HepG2 (cell line): ENCODE results near the gene ZBTB32. TPM values are rescaled to one million over a fixed set of nuclear protein-coding genes. Genes with fewer than 3 reads are reported as not detected.

Source experiments
- ARID2 ChIP-seq: sonication (generic); formaldehyde crosslinking; IDR thresholded peaks from 2 replicates; pipeline ENCODE4 v1.8.1; 2022; ENCODE audit warnings: mild to moderate bottlenecking, missing genetic modification reagents, borderline replicate concordance
- ARNT2 ChIP-seq: sonication (generic); formaldehyde crosslinking; IDR thresholded peaks from 2 replicates; pipeline ENCODE4 v1.8.0; 2022; ENCODE audit warnings: mild to moderate bottlenecking, low read depth, missing genetic modification reagents, moderate library complexity
- ASH2L ChIP-seq: fragments of 300-600, 200-600 bp; sonication (generic); IDR thresholded peaks from 2 replicates; pipeline ENCODE4 v1.7.0; 2017; ENCODE audit warnings: low read depth, mild to moderate bottlenecking, moderate library complexity, mixed read lengths, low read length; ENCODE audit not compliant: insufficient read length
- HIVEP1 ChIP-seq: sonication (generic); formaldehyde crosslinking; IDR thresholded peaks from 2 replicates; pipeline ENCODE4 v1.4.0; 2020; ENCODE audit warnings: mild to moderate bottlenecking, missing genetic modification reagents
- LBX2 ChIP-seq: sonication (generic); formaldehyde crosslinking; IDR thresholded peaks from 2 replicates; pipeline ENCODE4 v1.5.0; 2020; ENCODE audit warnings: missing genetic modification reagents, mild to moderate bottlenecking, borderline replicate concordance
- MAFG ChIP-seq: sonication (generic); formaldehyde crosslinking; IDR thresholded peaks from 2 replicates; pipeline ENCODE4 v1.5.1; 2020; ENCODE audit warnings: mild to moderate bottlenecking, missing genetic modification reagents
- SKI ChIP-seq: fragments of 450-650 bp; IDR thresholded peaks from one replicate; pipeline ENCODE4 v1.6.1; 2018; ENCODE audit warnings: mild to moderate bottlenecking; ENCODE audit not compliant: partially characterized antibody
- SNAPC5 ChIP-seq: sonication (generic); formaldehyde crosslinking; IDR thresholded peaks from 2 replicates; pipeline ENCODE4 v1.8.1; 2023; ENCODE audit warnings: mild to moderate bottlenecking, missing genetic modification reagents, borderline replicate concordance
- YY1 ChIP-seq: IDR thresholded peaks from 2 replicates; pipeline ENCODE4 v1.6.1; 2011; ENCODE audit warnings: low read length, low read depth, moderate library complexity, mild to moderate bottlenecking; ENCODE audit not compliant: insufficient read depth, insufficient replicate concordance
- ZFP62 ChIP-seq: sonication (generic); formaldehyde crosslinking; IDR thresholded peaks from 2 replicates; pipeline ENCODE4 v1.4.0; 2020; ENCODE audit warnings: missing genetic modification reagents
- ZKSCAN5 ChIP-seq: sonication (generic); formaldehyde crosslinking; IDR thresholded peaks from 2 replicates; pipeline ENCODE4 v1.5.1; 2020; ENCODE audit warnings: mild to moderate bottlenecking, missing genetic modification reagents
- ZNF142 ChIP-seq: sonication (generic); formaldehyde crosslinking; IDR thresholded peaks from 2 replicates; pipeline ENCODE4 v1.4.0; 2020; ENCODE audit warnings: missing genetic modification reagents
- ZNF281 ChIP-seq: sonication (generic); formaldehyde crosslinking; IDR thresholded peaks from 2 replicates; pipeline ENCODE4 v1.4.0; 2020; ENCODE audit warnings: missing genetic modification reagents, borderline replicate concordance
- ZNF367 ChIP-seq: sonication (generic); formaldehyde crosslinking; IDR thresholded peaks from 2 replicates; pipeline ENCODE4 v1.4.0; 2020; ENCODE audit warnings: missing genetic modification reagents, borderline replicate concordance
- ZNF432 ChIP-seq: sonication (generic); formaldehyde crosslinking; IDR thresholded peaks from 2 replicates; pipeline ENCODE4 v1.5.0; 2020; ENCODE audit warnings: missing genetic modification reagents, mild to moderate bottlenecking, borderline replicate concordance
- ZNF768 ChIP-seq: sonication (generic); formaldehyde crosslinking; IDR thresholded peaks from 2 replicates; pipeline ENCODE4 v1.4.0; 2020; ENCODE audit warnings: missing genetic modification reagents
- ZNF792 ChIP-seq: IDR thresholded peaks from 2 replicates; pipeline ENCODE4 v1.6.1; 2016
- ZNF839 ChIP-seq: sonication (generic); formaldehyde crosslinking; IDR thresholded peaks from 2 replicates; pipeline ENCODE4 v1.4.0; 2020; ENCODE audit warnings: missing genetic modification reagents, mild to moderate bottlenecking, borderline replicate concordance
- ZSCAN21 ChIP-seq: sonication (generic); formaldehyde crosslinking; IDR thresholded peaks from 2 replicates; pipeline ENCODE4 v1.8.0; 2022; ENCODE audit warnings: mild to moderate bottlenecking, missing genetic modification reagents, moderate library complexity, borderline replicate concordance
- polyA plus RNA-seq, 8 experiments: library from polyadenylated mRNA; depleted of rRNA in 3 of 8; stranded (reverse) in 7 of 8; unstranded in 1 of 8; fragments of >200 nt; fragmentation: Illumina TruSeq in 4 of 8; extraction: Trizol in 4 of 8; gene quantifications; 2 replicates each; pipeline versions ENCODE4 v1.2.1 to v1.2.3, GENCODE V29; 2011 to 2016; ENCODE audit warnings: low read depth in 4 of 8, missing spikeins in 1 of 8, mixed read lengths in 1 of 8; ENCODE audit not compliant: insufficient read depth in 1 of 8
- total RNA-seq, 5 experiments: library from RNA; depleted of rRNA; stranded (reverse); fragments of >200 nt; fragmentation: Illumina TruSeq; extraction: Trizol; gene quantifications; 2 replicates each; pipeline ENCODE4 v1.2.3, GENCODE V29; 2016; ENCODE audit warnings: low read depth in 1 of 5

ZBTB32 gene
- total and polyA plus RNA-seq, 2 of the 13 experiments (the other 11 are each of a cell fraction or from before 2014, with no cell fraction given), result not detected

- TF ChIP-seq ASH2L, result peak; percentile 55
- no peak for TF ChIP-seq HIVEP1 (CRISPR knock-in tag)
- no peak for TF ChIP-seq ARNT2 (CRISPR knock-in tag)
- TF ChIP-seq ZNF367 (CRISPR knock-in tag), result 0 out of 2 replicates have a peak, but pooled peaks have one; percentile 29
- TF ChIP-seq ZNF792 (CRISPR knock-in tag), result 0 out of 2 replicates have a peak, but pooled peaks have one; percentile 56
- TF ChIP-seq ZFP62 (CRISPR knock-in tag), result peak; percentile 56; the same call in 1 of the 2 replicates
- TF ChIP-seq ZNF142 (CRISPR knock-in tag), result no peak
- no peak for TF ChIP-seq LBX2 (CRISPR knock-in tag)
- TF ChIP-seq ZKSCAN5 (CRISPR knock-in tag), result no peak
- TF ChIP-seq ZNF281, result no peak
- TF ChIP-seq ZNF768 (CRISPR knock-in tag), result no peak; the same call in 1 of the 2 replicates
- TF ChIP-seq SNAPC5 (CRISPR knock-in tag), result no peak
- no peak for TF ChIP-seq ZNF432 (CRISPR knock-in tag)
- TF ChIP-seq YY1, result peak; percentile 82
- TF ChIP-seq ZNF839 (CRISPR knock-in tag), result peak; percentile 42; the same call in 1 of the 2 replicates
- TF ChIP-seq SKI, result no peak
- peak; percentile 32; the same call in 1 of the 2 replicates for TF ChIP-seq ZSCAN21 (CRISPR knock-in tag)
- TF ChIP-seq MAFG (CRISPR knock-in tag), result no peak
- TF ChIP-seq ARID2 (CRISPR knock-in tag), result no peak
These were observed 53.6 kb downstream of the ZBTB32 start, which contains the start of gene PROSER3 (continued) for GRCh38 chr19:35757749-35758608.
